HG03108 (cell line): Measurements from ENCODE around the gene UNC93B1.
"Not testable (repeated sequence)": the region's sequence is repeated elsewhere in the genome, so short reads cannot be mapped to it uniquely, and the experiment has no call there.

Source experiments
- ATAC-seq: cut with Tn5 transposase; IDR thresholded peaks from one replicate; pipeline ENCODE4 v1.9.1; 2021; ENCODE audit warnings: moderate library complexity; ENCODE audit not compliant: unreplicated experiment

The UNC93B1 gene

GRCh38 chr11:67994387-67994786 is 9.5 kb downstream of the UNC93B1 start:
- ATAC-seq: not testable (repeated sequence)

- not testable (repeated sequence) for ATAC-seq
Observed at GRCh38 chr11:67993821-67994220, 10.1 kb downstream of the UNC93B1 start.

GRCh38 chr11:67991347-67992121 is 12.4 kb downstream of the UNC93B1 start:
- not testable (repeated sequence) for ATAC-seq

- not testable (repeated sequence) for ATAC-seq
Observed at GRCh38 chr11:67990546-67991346, 13.2 kb downstream of the UNC93B1 start.

- not testable (repeated sequence) for ATAC-seq
Observed at GRCh38 chr11:67985302-67985701, 18.6 kb downstream of the UNC93B1 start.

GRCh38 chr11:67983951-67984350 is 19.9 kb downstream of the UNC93B1 start:
- no peak for ATAC-seq

GRCh38 chr11:67982255-67982857 is 21.5 kb downstream of the UNC93B1 start:
- ATAC-seq: not testable (repeated sequence)

- ATAC-seq: not testable (repeated sequence)
Observed at GRCh38 chr11:67981226-67981625, 22.7 kb downstream of the UNC93B1 start.

- not testable (repeated sequence) for ATAC-seq
Observed at GRCh38 chr11:67978766-67979418, 25.0 kb downstream of the UNC93B1 start.

- not testable (repeated sequence) for ATAC-seq
Observed at GRCh38 chr11:67974746-67975145, 29.2 kb downstream of the UNC93B1 start.

GRCh38 chr11:67965830-67966348 is 38.0 kb downstream of the UNC93B1 start:
- ATAC-seq: not testable (repeated sequence)

- not testable (repeated sequence) for ATAC-seq
Observed at GRCh38 chr11:67964746-67965145, 39.2 kb downstream of the UNC93B1 start.

GRCh38 chr11:67963879-67964278 is 40.0 kb downstream of the UNC93B1 start:
- not testable (repeated sequence) for ATAC-seq

- ATAC-seq: not testable (repeated sequence)
Observed at GRCh38 chr11:67963217-67963616, 40.7 kb downstream of the UNC93B1 start.

GRCh38 chr11:67956236-67956635 is 47.7 kb downstream of the UNC93B1 start:
- not testable (repeated sequence) for ATAC-seq

GRCh38 chr11:67955461-67956007 is 48.4 kb downstream of the UNC93B1 start:
- ATAC-seq: not testable (repeated sequence)

GRCh38 chr11:67954971-67955370 is 48.9 kb downstream of the UNC93B1 start:
- ATAC-seq: not testable (repeated sequence)

GRCh38 chr11:67954251-67954650 is 49.6 kb downstream of the UNC93B1 start:
- not testable (repeated sequence) for ATAC-seq

GRCh38 chr11:67950705-67951104 is 53.2 kb downstream of the UNC93B1 start:
- not testable (repeated sequence) for ATAC-seq

GRCh38 chr11:67947785-67948184 is 56.1 kb downstream of the UNC93B1 start:
- ATAC-seq: not testable (repeated sequence)
